GM19397 (cell line): ENCODE data around the gene TBX4.

Experiments
- ATAC-seq: cut with Tn5 transposase; IDR thresholded peaks from one replicate; pipeline ENCODE4 v1.9.1; 2021; ENCODE audit warnings: mild to moderate bottlenecking, moderate library complexity; ENCODE audit not compliant: unreplicated experiment

Gene TBX4

GRCh38 chr17:61464130-61464842 lies 12.1 kb downstream of the TBX4 start:
- ATAC-seq = no peak

GRCh38 chr17:61464843-61465180 lies 12.6 kb downstream of the TBX4 start:
- ATAC-seq = no peak

GRCh38 chr17:61465550-61466237 lies 13.5 kb downstream of the TBX4 start:
- no peak for ATAC-seq

GRCh38 chr17:61466246-61466645 lies 14.0 kb downstream of the TBX4 start:
- no peak for ATAC-seq

DNA sequence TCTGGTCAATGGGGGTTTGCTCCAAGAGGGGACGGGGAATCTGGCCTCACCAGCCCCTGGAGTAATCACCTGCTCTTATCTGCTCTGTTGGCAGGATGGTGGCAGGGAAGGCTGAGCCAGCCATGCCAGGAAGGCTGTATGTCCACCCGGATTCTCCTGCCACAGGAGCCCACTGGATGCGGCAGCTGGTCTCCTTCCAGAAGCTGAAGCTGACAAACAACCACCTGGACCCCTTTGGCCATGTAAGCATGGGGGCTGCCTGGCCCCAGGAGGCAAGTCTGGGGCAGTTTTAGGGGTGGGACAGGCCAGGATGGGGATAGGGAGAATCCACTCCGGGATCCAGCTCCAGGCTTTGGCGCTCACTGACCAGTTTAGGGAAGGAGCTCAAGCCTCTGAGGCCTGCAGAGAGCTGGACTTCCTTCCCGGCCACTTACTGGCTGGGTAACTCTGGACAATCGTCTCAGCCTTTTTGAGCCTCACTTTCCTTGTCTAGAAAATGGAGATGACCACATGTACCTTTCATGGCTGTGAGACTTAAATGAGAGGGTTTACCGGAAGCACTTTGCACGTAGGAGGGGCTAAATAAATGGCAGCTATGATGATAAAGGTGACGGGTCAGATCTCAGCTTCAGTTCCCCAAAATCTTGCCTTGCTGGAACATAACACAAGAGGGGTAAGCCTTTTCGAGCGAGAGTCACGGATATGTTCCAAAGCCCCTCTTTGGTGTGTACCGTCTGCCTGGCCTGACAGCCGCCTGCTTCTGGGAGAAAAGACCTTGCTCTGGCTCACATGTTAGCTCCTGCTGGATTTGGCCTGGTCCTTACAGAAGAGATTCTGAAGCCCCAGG lies 15.4 kb downstream of the TBX4 start:
- ATAC-seq = no peak

- ATAC-seq = no peak
Observed at GRCh38 chr17:61468263-61468907, 16.2 kb downstream of the TBX4 start.

- no peak for ATAC-seq
Observed at GRCh38 chr17:61469474-61469873, 17.3 kb downstream of the TBX4 start.

DNA sequence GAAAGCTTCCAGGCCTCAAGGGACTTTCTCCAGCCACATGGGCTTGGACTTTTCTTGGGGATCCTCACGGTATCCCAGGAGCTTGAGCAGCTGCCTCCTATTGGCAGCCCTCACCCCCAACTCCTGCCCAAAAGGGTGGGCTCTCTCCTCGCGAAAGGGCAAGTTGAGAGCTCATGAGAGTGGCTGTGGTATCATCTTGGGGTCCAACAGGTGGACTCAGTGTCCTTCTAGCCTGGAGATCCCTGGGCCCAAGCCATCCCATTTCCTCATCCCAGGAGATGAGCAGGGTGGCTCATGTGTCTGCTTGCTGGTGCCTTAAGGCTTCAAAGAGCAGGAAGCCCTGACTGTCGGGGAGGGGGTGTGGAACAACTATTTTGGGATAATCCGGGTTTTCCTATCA lies 17.7 kb downstream of the TBX4 start:
- ATAC-seq = no peak

DNA sequence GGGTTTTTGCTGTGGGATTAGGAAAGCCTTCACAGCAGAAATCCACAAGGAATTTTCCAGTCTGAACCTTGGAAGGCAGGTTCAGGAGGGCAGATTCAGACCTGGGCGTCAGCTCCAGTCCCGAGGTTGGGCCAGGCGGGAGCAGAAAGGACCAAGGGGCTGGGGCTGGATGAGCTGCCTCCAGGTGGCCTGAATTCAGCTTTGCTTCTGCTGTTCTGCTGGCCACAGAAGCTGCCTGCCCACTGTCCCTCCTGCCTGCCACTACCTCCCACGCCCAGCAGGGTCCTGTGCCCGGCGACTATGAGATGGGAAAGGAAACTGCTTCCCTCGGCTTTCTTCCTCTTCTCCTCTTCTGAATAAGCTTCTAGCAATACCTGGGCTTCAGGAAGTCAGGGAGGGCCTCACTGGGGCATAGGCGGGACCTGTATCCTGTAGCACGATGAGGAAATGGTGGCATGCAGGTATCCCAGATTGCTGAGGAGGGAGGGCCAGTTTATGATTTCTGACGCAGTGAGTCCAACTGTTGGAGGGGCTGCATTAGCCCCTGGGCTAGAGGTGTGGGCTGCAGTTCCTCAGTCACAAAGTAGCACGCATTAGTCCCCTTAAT lies 18.4 kb downstream of the TBX4 start:
- ATAC-seq = no peak

DNA sequence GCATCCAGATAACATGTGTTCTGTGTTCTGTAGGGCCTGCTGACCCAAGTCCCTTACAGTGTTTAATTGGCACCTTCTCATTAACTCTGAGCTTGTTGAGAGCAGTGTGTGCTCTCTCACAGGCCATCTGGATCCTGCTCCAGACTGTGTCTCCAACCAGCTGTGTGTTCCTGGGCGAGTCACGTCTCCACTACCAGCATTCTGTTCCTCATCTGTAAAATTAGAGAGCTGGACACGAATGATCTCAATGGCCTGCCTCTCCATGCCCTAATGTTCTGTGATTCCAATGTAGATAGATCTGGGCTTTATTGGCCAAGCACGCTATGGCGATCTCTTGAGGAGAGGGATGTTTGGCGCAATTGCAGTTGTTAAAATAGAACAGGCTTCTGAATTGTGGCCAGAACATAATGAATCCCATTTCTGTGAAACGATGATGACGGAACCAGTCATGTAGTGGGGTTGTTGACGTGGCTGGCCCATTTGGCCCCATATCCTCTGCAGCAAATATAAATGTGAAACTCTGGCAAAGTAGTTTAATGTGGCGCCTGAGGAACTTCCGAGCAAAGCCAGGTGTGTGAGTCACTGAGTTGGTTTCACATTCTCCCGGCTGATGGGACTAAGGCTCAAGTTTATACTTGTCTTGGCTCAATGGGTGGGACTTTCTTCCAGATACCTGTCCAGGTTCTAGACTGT lies 22.2 kb downstream of the TBX4 start:
- no peak for ATAC-seq

GRCh38 chr17:61474934-61475333 lies 22.7 kb downstream of the TBX4 start:
- ATAC-seq = no peak

GRCh38 chr17:61475726-61476125 lies 23.5 kb downstream of the TBX4 start:
- ATAC-seq = no peak

GRCh38 chr17:61476476-61477203 lies 24.4 kb downstream of the TBX4 start:
- ATAC-seq = no peak

GRCh38 chr17:61477204-61477834 lies 25.1 kb downstream of the TBX4 start:
- ATAC-seq = no peak

GRCh38 chr17:61478026-61478789 lies 26.0 kb downstream of the TBX4 start:
- ATAC-seq = no peak

DNA sequence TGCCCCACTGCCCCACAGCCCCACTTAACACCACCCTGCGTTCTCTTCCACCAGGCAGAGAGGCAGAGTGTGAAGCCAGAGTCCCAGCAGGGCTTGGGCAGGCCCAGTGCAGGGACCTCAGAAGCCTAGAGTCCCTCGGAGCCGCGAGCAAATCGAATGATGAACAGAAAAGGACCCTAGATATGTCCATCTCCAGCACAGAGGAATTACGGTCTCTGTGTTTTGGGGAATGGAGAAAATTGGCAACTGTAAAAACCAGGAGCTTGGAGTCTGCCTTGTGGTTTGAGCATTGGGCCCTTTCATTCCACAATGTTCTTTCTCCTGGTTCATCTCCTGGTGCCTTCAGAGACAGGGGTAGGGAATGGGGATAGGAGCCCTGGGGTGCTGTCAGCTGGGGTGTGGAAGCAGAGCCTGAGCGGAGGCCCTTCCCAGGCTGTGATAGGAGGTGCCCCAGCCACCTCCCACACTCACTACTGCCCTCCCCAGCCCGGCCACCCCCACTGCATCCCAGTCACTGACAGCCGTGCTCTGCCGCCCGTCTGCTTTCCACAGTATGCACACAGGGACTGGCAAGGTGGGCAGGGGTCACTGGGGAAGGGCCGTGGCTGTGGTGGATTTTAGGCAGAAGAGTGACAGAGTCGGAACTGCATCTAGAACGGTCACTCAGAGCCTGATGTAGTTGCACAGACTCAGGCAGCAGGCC lies 26.7 kb downstream of the TBX4 start:
- no peak for ATAC-seq

- ATAC-seq = no peak
Observed at GRCh38 chr17:61479493-61480413, 27.5 kb downstream of the TBX4 start.
